GM19455 (cell line): ENCODE measurements around the gene LMLN.
"Not testable (repeated sequence)": the region's sequence is repeated elsewhere in the genome, so short reads cannot be mapped to it uniquely, and the experiment has no call there.

ENCODE experiments used
- ATAC-seq: cut with Tn5 transposase; IDR thresholded peaks from one replicate; pipeline ENCODE4 v1.9.1; 2021; ENCODE audit not compliant: unreplicated experiment

Gene LMLN

DNA sequence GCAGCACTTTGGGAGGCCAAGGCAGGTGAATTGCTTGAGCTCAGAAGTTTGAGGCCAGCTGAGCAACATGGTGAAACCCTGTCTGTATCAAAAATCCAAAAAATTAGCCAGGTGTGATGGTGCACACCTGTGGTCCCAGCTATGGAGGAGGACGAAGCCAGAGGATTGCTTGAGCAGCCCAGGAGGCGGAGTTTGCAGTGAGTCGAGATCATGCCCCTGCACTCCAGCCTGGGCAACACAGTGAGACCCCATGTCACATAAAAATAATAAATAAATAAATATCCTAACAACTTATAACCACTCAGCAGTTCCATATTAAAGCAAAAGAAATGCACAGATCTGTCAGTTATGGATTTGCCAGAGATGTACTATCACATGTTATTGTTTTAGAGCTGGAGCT is 62.6 kb downstream of the LMLN start:
- no peak for ATAC-seq

DNA sequence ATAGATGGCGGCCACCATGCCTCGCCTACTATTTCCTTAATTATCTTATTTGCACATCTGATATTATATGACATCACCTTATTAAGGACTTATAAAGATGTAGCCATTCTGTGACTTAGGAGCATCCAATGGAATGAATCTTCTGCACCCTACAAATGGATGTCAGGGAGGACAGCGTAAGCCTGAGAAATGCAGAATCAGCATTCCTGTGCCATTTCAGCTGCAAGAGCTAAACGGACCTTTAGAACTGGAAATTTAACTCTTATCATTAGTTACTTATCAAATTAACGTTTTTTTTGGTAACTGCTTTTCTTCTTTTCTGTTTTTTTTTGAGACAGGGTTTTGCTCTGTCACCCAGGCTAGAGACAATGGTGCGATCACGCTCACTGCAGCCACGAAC is 65.6 kb downstream of the LMLN start:
- no peak for ATAC-seq

DNA sequence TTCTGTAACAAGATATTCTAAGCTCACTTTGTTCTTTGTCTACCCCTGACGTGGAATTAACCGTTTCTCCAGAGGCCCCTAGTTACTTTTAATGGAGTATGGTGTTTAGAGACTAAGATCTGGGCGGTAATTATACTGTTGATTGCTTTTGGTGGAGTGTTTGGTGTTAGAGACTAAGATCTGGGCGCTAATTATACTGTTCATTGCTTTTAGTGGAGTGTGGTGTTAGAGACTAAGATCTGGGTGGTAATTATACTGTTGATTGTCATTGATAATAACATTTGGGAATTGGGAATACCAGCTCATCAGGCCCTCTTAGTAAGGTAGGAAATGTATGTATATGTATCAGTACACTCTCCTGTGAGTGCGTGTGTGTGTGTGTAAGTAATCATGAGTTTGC is 66.6 kb downstream of the LMLN start:
- no peak for ATAC-seq

DNA sequence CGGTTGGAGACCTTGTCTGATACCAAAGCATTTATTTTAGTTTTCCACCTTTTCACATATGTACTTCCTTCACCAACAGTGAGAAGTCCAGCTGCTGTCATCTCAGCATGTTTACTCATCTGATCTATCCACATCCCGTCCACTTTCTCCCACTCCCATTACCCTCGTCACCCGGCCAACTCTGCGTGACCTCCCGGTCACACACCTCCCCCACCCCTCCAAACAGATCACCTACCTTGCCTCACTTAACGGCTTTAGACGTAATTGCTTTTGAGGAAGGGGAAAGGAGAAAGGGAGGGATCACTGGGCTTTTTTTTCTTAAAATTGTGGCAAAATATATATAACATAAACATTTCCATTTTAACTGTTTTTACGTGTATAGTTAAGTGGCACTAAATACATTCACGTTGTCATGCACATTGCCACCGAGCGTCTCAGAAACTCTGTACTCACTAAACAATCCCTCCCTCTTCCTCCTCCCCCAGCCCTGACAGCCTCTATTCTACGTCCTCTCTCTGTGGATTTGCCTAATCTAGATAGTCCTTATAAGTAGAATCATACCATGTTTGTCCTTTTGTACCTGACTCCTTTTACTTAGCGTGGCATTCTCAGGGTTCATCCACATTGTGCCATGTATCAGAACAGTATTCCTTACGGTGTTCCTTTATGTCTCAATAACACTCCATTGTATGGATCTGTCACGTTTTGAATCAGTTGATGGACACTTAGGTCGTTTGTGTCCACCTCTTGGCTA is 67.2 kb downstream of the LMLN start:
- no peak for ATAC-seq

DNA sequence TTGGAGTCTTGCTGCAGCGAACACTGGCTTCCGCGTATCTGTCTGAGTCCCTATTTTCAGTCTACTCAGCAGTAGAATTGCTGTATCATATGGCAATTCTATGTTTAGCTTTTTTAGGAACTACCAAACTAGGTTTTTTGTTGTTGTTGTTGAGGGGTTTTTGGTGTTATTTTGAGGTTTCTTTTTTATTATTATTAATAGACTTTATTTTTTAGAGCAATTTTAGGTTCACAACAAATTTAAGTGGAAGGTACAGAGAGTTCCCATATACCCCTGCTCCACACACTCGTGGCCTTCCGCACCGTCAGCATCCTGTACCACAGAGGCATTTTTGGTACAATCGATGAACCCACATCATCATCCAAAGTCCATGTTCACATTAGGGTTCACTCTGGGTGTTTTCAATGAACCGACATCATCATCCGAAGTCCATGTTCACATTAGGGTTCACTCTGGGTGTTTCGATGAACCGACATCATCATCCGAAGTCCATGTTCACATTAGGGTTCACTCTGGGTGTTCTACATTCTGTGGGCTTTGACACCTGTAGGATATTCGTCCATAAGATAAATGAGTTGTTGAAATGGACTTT is 67.9 kb downstream of the LMLN start:
- no peak for ATAC-seq

DNA sequence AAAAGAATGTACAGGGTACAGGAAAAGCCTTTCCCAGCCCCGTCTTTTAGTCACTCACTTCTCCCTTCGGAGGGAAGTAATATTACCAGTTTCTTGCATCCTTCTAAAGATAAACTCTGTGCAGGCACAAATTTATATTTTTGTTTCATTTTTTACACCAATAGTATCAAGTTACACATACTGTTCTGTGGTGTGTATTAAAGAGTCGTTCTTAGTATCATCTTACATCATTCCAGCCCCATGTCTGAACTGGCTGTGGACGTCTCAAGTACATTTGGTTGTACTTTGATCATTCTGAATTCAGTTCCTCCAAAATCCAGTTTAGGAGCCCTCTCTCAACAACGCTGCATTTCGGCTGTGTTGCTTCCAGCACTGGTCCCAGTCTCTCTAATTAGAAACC is 68.7 kb downstream of the LMLN start:
- ATAC-seq = no peak

DNA sequence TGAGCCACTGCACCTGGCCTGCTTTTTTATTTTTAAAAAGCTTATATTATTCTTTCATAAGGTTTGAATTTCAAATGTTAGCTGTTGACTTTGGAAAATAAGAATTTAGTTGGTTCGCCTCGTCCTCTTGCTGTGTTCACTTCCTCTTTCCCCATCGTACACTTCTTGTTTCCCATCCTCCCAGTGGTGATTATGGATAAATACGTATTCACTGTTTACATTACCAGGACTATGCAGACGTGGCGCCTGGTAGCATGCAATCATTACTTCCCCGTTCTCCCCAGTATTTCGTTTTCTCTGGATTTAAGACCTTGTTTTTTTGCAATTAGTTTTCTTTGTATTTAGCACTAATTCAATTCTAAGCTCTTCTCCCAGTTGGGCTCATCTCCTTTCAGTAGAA is 70.1 kb downstream of the LMLN start:
- no peak for ATAC-seq

DNA sequence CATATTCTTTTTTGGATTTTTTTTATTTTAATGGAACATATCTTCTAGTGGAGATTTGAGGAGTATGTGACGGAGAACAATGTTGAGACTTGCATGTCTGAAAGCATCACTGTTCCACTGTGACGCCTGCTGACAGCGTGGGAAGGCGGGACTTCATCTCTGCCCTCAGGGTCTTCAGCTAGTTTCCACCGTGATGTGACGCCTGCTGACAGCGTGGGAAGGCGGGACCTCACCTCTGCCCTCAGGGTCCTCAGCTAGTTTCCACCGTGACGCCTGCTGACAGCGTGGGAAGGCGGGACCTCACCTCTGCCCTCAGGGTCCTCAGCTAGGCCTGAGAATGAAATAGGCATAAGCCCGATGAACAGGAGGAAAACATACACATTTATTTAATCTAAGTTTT is 70.7 kb downstream of the LMLN start:
- ATAC-seq = no peak

DNA sequence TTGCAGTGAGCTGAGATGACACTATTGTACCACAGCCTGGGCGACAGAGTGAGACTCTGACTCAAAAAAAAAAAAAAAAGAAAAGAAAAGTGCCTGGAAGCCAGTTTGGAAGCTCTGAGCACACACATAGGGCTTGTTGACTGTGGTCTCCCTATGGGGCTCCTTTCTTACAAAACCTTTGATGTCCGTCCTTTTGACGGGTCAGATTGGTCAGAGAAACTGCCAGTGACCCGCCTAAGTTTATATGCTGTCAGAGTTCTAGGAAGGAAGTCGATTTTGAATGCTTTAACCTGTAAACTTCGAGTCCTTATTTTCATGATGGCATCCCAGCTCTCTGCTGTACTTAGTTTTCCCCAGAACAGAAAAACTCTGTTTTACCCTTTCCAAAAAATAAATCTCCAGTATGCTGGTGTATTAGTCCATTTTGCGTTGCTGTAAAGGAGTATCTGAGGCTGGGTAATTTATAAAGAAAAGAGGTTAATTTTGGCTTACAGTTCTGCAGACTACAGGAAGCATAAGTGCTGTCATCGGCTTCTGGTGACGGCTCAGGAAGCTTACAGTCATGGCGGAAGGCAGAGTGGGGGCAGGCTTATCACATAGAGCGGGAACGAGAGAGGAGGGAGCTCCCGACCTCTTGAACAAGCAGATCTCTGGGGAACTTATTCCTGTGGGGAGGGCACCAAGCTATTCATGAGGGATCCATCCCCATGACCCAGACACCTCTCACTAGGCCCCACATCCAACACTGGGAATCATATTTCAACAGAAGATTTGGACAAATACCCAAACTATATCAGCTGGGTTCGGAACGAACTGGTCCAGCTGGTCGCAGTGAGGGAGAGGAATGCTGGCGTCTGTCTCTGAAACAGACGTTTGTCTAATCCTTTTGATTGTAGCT is 72.3 kb downstream of the LMLN start:
- ATAC-seq = no peak

DNA sequence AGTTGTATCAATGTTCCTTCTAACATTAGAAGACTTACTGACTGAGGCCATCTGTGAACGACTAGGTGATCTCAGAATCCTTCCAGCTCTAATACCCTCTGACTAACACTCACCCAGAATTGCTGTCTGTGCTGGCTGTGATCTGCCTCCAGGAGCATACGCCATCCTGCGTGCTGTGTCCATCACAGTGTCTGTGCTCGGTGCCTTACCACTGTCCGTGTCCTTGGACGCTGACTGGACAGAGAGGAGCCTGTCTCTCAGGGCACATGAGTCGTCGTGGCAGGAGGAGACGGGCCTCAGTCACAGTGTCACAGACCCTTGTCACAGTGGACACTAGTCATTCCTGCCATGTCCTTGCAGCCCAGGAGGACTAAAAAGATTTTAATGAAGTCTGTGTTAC is 83.1 kb downstream of the LMLN start:
- no peak for ATAC-seq

DNA sequence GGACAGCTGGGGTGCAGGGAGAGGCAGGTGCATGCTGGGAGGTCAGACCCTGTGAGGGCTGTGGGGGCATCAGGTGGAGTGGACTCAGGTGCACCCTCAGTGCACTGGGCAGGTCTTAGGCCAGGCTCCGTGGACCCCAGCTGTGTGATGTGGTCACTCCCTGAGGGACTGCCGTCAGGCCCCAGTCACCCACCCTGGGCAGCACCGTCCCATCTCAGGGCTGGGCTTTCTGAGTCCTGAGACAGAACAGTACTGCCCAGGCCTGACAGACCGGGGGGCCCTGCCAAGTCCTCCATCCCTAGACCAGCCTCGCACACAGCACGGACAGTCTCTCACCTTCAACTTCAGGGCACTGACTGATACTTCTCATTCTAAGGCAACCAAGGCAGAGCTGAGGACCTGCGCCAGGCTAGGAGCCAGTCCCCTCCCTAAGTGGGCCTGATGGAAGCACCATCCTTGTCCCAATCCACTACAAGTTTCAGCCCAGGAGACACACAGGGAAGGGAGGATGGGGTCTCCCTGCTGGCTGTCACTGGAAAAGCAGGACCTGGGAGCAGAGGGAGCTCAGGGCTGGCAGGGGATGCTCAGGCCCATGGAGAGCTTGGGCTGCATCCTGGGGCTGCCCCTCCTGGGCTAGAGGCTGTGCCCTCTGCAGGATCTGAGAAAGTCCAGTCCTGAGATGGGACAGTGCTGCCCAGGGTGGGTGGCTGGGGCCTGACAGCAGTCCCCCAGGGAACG is 86.3 kb downstream of the LMLN start:
- no peak for ATAC-seq

DNA sequence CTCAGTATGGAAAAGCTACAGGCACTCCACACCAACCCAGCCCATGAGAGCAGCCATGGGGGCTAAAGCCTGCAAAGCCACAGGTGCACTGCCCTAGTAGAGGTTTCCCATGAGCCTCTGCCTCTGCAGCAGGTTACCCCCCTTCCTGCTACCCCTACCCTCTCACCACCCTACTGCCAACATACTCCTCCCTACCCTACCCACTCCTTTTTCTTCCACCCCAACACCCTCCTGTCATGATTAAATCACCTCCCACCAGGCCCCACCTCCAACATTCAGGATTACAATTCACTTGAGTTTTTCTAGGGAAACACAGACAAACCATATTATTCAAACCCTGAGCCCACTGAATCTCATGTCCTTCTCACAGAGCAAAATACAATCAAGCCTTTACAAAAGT is 88.4 kb downstream of the LMLN start:
- ATAC-seq = no peak

DNA sequence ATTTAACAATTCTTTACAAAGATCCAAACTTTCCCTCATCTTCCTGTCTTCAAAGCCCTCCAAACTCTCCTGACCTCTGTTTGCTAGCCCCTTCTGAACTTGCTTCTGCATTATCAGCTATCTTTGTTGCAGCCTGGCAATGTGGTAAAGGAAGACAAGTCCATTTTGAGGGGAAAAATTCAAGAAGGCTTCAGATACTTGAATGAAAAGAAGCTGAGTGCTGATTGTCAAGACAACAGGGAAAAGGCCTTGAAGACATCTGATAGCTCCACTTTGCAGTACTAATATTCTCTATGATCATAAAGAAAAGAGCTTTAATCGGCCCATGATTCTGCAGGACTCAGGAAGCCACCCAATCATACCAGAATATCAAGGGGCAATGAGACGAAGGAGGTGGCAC is 91.8 kb downstream of the LMLN start:
- ATAC-seq = no peak

DNA sequence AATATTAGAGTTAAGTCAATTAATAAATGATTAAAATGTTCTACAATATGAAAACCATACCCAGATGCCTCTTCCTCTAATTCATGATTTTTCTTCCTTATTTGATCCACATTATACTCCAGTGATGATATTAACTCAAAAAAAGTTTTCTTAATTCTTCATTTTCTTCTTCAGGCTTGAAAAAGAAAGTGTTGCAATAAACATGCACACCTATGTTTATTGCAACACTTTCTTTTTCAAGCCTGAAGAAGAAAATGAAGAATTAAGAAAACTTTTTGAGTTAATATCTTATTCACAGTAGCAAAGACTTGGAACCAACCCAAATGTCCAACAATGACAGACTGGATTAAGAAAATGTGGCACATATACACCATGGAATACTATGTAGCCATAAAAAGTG is 93.4 kb downstream of the LMLN start:
- not testable (repeated sequence) for ATAC-seq

DNA sequence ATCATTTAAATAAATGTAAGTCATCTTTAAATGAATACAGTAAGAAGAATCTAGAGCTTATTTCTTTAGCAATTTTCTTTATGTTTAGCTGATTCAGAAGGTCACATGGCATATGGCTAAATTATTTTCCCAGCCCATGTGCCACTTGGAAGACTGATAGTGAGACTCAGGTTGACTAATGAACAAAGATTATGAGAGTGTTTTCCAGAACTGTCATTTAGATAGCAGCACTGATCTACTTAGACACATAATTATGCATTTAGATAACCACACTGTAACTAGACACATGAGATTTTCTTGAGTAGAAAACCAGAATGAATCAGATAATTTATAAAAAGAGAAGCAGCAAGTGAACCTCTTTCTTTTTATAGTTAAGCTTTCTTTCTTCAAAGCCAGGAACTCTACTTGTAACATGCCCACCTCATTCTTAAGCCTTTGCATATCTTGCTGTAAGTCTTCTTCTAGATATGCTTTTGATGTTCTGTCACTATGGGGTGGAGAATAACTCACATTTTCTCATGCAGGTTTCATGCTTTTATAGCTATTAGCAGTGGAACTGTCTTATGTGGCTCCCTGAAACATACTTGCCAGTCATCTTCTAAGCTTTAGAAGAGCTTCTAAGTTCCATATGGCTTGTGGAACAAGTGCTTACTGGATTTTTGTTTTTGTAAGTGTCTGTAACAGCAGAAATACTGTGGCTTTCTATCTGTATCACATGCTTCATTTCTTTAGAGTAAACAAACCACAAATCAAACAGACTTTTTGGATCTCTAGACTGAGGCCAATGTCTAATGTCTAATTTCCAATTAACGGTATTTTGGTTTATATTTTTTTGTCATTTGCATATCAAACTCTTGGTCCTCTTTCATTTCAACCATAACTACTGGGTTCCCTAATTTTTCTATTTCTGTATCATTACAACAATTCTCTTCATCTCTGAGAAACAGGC is 101.4 kb downstream of the LMLN start:
- ATAC-seq = no peak

DNA sequence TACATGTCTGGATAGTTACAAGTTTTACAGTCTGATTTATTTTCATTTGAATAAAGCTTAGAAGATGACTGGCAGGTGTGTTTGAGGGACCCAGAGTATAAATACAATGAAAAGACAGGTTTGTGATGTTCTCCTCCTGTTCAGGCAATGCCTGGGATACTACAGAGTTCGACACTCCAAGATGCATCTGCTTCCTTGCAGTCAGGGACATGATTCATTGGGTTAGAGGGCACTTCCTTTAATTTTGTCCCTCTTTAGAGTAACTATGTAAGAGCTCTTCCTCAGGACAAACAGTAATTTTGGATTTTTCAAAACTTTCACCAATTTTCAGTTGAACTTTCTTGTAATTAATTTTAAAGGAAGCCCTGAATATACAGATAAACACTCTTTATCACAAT is 102.0 kb downstream of the LMLN start:
- ATAC-seq = no peak

DNA sequence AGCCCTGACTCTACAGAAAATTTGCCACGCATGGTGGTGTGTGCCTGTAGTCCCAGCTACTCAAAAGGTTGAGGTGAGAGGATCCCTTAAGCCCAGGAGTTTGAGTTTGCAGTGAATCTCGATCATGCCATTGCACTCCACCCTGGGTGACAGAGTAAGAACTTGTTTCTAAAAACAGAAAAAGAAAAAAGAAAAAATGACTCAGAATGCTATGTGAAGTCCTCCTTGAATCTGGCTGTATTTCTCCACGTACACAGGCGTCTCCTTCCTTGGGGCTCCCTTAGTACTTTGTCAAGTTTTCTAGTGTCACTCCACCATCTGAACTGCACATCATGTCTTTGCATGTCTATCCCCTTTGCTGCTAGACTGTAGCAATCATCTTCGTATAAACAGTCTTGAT is 104.4 kb downstream of the LMLN start:
- ATAC-seq = no peak

DNA sequence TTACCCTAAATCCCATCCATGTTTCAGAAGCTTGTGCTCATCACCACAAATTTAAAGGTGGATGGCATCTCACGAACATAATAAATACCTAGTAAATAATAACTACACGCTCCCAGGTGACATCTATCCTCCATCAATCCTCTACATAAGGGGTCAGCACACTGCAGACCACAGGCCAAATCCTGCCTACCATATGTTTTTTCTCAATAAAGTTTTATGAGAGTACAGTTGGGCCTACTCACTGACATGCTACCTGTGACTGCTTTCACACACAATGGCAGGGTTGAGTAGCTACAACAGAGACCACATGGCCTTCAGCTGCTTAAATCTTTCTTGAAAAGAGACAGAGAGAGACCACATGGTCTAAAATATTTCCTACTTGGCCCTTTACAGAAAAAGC is 105.9 kb downstream of the LMLN start:
- no peak for ATAC-seq

DNA sequence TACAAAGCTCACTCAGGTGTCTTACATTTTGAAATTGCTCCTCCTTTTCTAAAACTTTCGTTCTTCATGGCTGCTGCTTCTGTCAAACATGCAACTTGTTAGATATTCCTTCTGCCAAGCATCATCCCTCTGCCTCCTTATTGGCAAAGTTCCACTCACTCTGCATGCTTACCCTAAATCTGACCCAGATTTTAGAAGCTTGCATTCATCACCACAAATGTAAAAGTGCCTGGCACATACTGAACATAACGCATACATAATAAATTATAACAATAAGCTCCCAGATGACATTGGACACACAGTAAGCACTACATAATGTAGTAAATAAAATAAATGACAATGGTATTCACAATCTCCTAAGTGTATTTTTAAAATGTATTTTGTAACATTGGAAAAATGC is 107.4 kb downstream of the LMLN start:
- ATAC-seq = no peak

DNA sequence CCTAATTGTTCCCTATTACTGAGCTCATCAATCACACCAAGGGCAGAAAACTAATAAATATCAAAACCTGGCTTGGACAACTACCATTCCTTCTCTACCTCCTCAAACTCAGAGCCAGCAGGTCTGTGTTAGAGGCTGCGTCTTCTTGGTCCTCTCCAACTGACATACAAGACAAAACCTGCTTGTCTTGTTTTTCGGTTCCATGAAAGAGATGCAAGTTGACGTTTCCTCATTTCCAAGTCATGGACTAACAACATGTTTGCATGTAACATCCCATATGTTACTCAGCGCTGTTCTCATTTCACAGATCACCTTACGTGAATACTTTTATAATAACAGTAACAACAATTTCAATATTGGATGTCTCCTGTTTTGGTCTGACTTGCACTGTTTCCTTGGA is 110.9 kb downstream of the LMLN start:
- no peak for ATAC-seq
